Astrocyte (in vitro differentiated cells and primary cell): ENCODE measurements around the gene LRP10. TPM values are rescaled to one million over a fixed set of nuclear protein-coding genes. Genes with fewer than 3 reads are reported as not detected.

ENCODE experiments used
- DNase-seq: peaks from one replicate; pipeline ENCODE4 v3.0.0-alpha.2; 2010; ENCODE audit warnings: low read depth
- FAIRE-seq: peaks from 2 replicates; lab custom pipeline; 2011; peaks lifted over from hg19 to GRCh38; lab: Jason Lieb, UNC
- H2AFZ ChIP-seq: 2 replicates; pipeline ENCODE4 v1.6.0; 2012; ENCODE audit warnings: low read depth, low read length, inconsistent platforms
- H3K27ac ChIP-seq: 2 replicates; pipeline ENCODE4 v1.5.1; 2011; ENCODE audit warnings: low read depth, low read length, inconsistent platforms
- H3K27me3 ChIP-seq: 2 replicates; pipeline ENCODE4 v1.6.0; 2011; ENCODE audit warnings: low read length, inconsistent platforms; ENCODE audit not compliant: insufficient read depth
- H3K36me3 ChIP-seq: 2 replicates; pipeline ENCODE4 v1.5.1; 2011; ENCODE audit warnings: low read length, inconsistent platforms; ENCODE audit not compliant: insufficient read depth
- H3K4me1 ChIP-seq: 2 replicates; pipeline ENCODE4 v1.5.1; 2011; ENCODE audit warnings: low read length, inconsistent platforms; ENCODE audit not compliant: insufficient read depth
- H3K4me2 ChIP-seq: 2 replicates; pipeline ENCODE4 v1.6.0; 2012; ENCODE audit warnings: low read length, inconsistent platforms
- H3K4me3 ChIP-seq: 2 replicates; pipeline ENCODE4 v1.5.1; 2011; ENCODE audit warnings: low read depth, mild to moderate bottlenecking, low read length, inconsistent platforms; ENCODE audit not compliant: insufficient read depth
- H3K79me2 ChIP-seq: 2 replicates; pipeline ENCODE4 v1.6.0; 2012; ENCODE audit warnings: mild to moderate bottlenecking, low read length, inconsistent platforms; ENCODE audit not compliant: insufficient read depth
- H3K9ac ChIP-seq: 2 replicates; pipeline ENCODE4 v1.6.0; 2012; ENCODE audit warnings: mild to moderate bottlenecking, low read length, inconsistent platforms
- H3K9me3 ChIP-seq: 2 replicates; pipeline ENCODE4 v1.5.1; 2012; ENCODE audit warnings: low read depth, mild to moderate bottlenecking, low read length, inconsistent platforms; ENCODE audit not compliant: insufficient read depth
- H4K20me1 ChIP-seq: 2 replicates; pipeline ENCODE4 v1.6.0; 2012; ENCODE audit warnings: low read length, inconsistent platforms; ENCODE audit not compliant: insufficient read depth
- H3K27ac Mint-ChIP-seq: one replicate; pipeline ENCODE4 v1.8.0; 2021; ENCODE audit warnings: mild to moderate bottlenecking, mixed read lengths; ENCODE audit not compliant: unreplicated experiment
- H3K27me3 Mint-ChIP-seq: one replicate; pipeline ENCODE4 v1.8.0; 2021; ENCODE audit warnings: low read depth, mixed read lengths; ENCODE audit not compliant: unreplicated experiment
- H3K36me3 Mint-ChIP-seq: one replicate; pipeline ENCODE4 v1.8.0; 2021; ENCODE audit warnings: low read depth, mixed read lengths; ENCODE audit not compliant: unreplicated experiment
- H3K4me1 Mint-ChIP-seq: one replicate; pipeline ENCODE4 v1.8.0; 2021; ENCODE audit warnings: low read depth, mixed read lengths; ENCODE audit not compliant: unreplicated experiment
- H3K4me3 Mint-ChIP-seq: one replicate; pipeline ENCODE4 v1.8.0; 2021; ENCODE audit warnings: mild to moderate bottlenecking, moderate library complexity, mixed read lengths; ENCODE audit not compliant: unreplicated experiment
- H3K9me3 Mint-ChIP-seq: one replicate; pipeline ENCODE4 v1.8.0; 2021; ENCODE audit warnings: mild to moderate bottlenecking, mixed read lengths; ENCODE audit not compliant: unreplicated experiment
- CTCF ChIP-seq: IDR thresholded peaks from 2 replicates; pipeline ENCODE4 v1.5.1; 2011; ENCODE audit warnings: low read depth, mild to moderate bottlenecking, inconsistent platforms, low read length, moderate library complexity; ENCODE audit not compliant: insufficient read depth
- EZH2 ChIP-seq: IDR thresholded peaks from 2 replicates; pipeline ENCODE4 v1.6.1; 2012; ENCODE audit warnings: mild to moderate bottlenecking, low read length, inconsistent platforms; ENCODE audit not compliant: insufficient read depth
- total RNA-seq: library from RNA; stranded (reverse); gene quantifications from 2 replicates; pipeline ENCODE4 v1.2.1, GENCODE V29; 2021

The LRP10 gene
- total RNA-seq, 1 donor from 2014 or later, result 142 TPM

GRCh38 chr14:22872833-22873520, 1.4 kb downstream of the LRP10 start:
- Histone ChIP-seq H3K4me1 (peaks cover 11% of the 10 kb centered on the region), H3K27me3 (no peaks in the 10 kb centered on the region), H3K27ac (peak overlapping the region; percentile 87), H3K79me2 (peaks cover 27% of the 10 kb centered on the region), H3K9ac (peak overlapping the region; percentile 84), H3K36me3 (peaks cover 14% of the 10 kb centered on the region), H2AFZ (peak overlapping the region; percentile 21), H3K4me3 (peak overlapping the region; percentile 70), H3K4me2 (peak overlapping the region; percentile 90), H3K9me3 (no peaks in the 10 kb centered on the region), H4K20me1 (peaks cover 31% of the 10 kb centered on the region)
- TF ChIP-seq EZH2 (no peak), CTCF (no peak)
- DNase-seq (peak; percentile 3), FAIRE-seq (no peak)
- no peaks in the 10 kb centered on the region for H3K27me3 Mint-ChIP-seq
- H3K4me3 Mint-ChIP-seq, result peak overlapping the region; percentile 90
- H3K27ac Mint-ChIP-seq, result peak overlapping the region; percentile 86
- no peaks in the 10 kb centered on the region for H3K9me3 Mint-ChIP-seq
- H3K36me3 Mint-ChIP-seq, result peaks cover 15% of the 10 kb centered on the region
- peaks cover 11% of the 10 kb centered on the region for H3K4me1 Mint-ChIP-seq

DNA sequence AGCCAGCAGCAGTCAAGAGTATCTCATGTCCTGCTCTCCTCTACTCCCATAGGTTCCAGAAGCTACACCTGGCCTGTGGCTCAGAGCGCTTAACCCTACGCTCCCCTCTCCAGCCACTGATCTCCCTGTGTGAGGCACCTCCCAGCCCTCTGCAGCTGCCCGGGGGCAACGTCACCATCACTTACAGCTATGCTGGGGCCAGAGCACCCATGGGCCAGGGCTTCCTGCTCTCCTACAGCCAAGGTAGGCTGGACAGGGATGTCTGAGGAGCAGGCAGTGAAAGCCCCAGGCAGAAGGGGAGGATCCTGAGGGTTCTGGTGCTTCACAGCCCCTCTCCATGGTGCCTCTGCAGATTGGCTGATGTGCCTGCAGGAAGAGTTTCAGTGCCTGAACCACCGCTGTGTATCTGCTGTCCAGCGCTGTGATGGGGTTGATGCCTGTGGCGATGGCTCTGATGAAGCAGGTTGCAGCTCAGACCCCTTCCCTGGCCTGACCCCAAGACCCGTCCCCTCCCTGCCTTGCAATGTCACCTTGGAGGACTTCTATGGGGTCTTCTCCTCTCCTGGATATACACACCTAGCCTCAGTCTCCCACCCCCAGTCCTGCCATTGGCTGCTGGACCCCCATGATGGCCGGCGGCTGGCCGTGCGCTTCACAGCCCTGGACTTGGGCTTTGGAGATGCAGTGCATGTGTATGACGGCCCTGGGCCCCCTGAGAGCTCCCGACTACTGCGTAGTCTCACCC, 3.6 kb downstream of the LRP10 start:
- Histone ChIP-seq H4K20me1 (peaks cover 31% of the 10 kb centered on the region), H3K79me2 (peaks cover 27% of the 10 kb centered on the region), H3K27ac (no peak overlapping the region), H3K9me3 (no peaks in the 10 kb centered on the region), H3K4me1 (peaks cover 11% of the 10 kb centered on the region), H3K36me3 (peaks cover 18% of the 10 kb centered on the region), H3K4me3 (no peak overlapping the region), H3K4me2 (no peak overlapping the region), H3K27me3 (no peaks in the 10 kb centered on the region), H3K9ac (no peak overlapping the region), H2AFZ (no peak overlapping the region)
- H3K27ac Mint-ChIP-seq, result no peak overlapping the region
- FAIRE-seq, result no peak
- peaks cover 23% of the 10 kb centered on the region for H3K36me3 Mint-ChIP-seq
- TF ChIP-seq EZH2, result no peak
- TF ChIP-seq CTCF, result no peak
- no peak for DNase-seq
- no peaks in the 10 kb centered on the region for H3K9me3 Mint-ChIP-seq
- H3K4me1 Mint-ChIP-seq, result peaks cover 11% of the 10 kb centered on the region
- H3K27me3 Mint-ChIP-seq, result no peaks in the 10 kb centered on the region
- no peak overlapping the region for H3K4me3 Mint-ChIP-seq
